HT1080 (cell line): ENCODE data around the gene ITPKB. TPM values are rescaled to one million over a fixed set of nuclear protein-coding genes. Genes with fewer than 3 reads are reported as not detected.

Experiments used
- DNase-seq: peaks from one replicate; pipeline ENCODE4 v3.0.0-alpha.2; 2015; ENCODE audit warnings: low read depth
- total RNA-seq: library from RNA; depleted of rRNA; stranded (reverse); fragments of >200 nt; shearing (Covaris generic); gene quantifications from 2 replicates; pipeline ENCODE4 v1.2.3, GENCODE V29; 2014

Gene ITPKB
- total RNA-seq, 1 experiment from 2014 or later = 8.0 TPM

GRCh38 chr1:226686440-226687425, 52.3 kb downstream of the ITPKB start:
- DNase-seq = no peak

GRCh38 chr1:226685196-226685820, 53.8 kb downstream of the ITPKB start:
- DNase-seq = no peak

GRCh38 chr1:226684026-226684425, 55.1 kb downstream of the ITPKB start:
- DNase-seq = no peak

- DNase-seq = no peak
These were observed 55.9 kb downstream of the ITPKB start for GRCh38 chr1:226682871-226683814.

- DNase-seq = no peak
These were observed 57.2 kb downstream of the ITPKB start for GRCh38 chr1:226681652-226682493.

- no peak for DNase-seq
These were observed 58.4 kb downstream of the ITPKB start for GRCh38 chr1:226680653-226681052.

GRCh38 chr1:226679853-226680516, 59.1 kb downstream of the ITPKB start:
- DNase-seq = no peak

GRCh38 chr1:226679262-226679661, 59.8 kb downstream of the ITPKB start:
- DNase-seq = no peak

- no peak for DNase-seq
These were observed 60.4 kb downstream of the ITPKB start for GRCh38 chr1:226678701-226679100.

- no peak for DNase-seq
These were observed 60.8 kb downstream of the ITPKB start for GRCh38 chr1:226678251-226678650.

- peak; percentile 96 for DNase-seq
These were observed 61.8 kb downstream of the ITPKB start for GRCh38 chr1:226677027-226678020.

- DNase-seq = no peak
These were observed 62.7 kb downstream of the ITPKB start for GRCh38 chr1:226676381-226676780.

- no peak for DNase-seq
These were observed 63.2 kb downstream of the ITPKB start for GRCh38 chr1:226675715-226676357.

- DNase-seq = no peak
These were observed 64.0 kb downstream of the ITPKB start for GRCh38 chr1:226674892-226675714.

- DNase-seq = no peak
These were observed 66.7 kb downstream of the ITPKB start for GRCh38 chr1:226672339-226672762.

- no peak for DNase-seq
These were observed 67.8 kb downstream of the ITPKB start for GRCh38 chr1:226671277-226671676.

- no peak for DNase-seq
These were observed 69.0 kb downstream of the ITPKB start for GRCh38 chr1:226670073-226670472.
